A549 treated with Mapracorat at 1 μM for 4 hours (cell line): ENCODE measurements around the gene HOXD12. TPM values are rescaled to one million over a fixed set of nuclear protein-coding genes. Genes with fewer than 3 reads are reported as not detected.

Source experiments
- total RNA-seq: library from RNA; stranded (reverse); fragments of 200-300 nt; extraction: Qiagen RNA extraction; gene quantifications from 5 replicates; pipeline ENCODE4 v1.2.3, GENCODE V29; 2022

The HOXD12 gene, protein sequence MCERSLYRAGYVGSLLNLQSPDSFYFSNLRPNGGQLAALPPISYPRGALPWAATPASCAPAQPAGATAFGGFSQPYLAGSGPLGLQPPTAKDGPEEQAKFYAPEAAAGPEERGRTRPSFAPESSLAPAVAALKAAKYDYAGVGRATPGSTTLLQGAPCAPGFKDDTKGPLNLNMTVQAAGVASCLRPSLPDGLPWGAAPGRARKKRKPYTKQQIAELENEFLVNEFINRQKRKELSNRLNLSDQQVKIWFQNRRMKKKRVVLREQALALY
- not detected in 5 replicates for total RNA-seq

GRCh38 chr2:176099728-176100546, at the start of gene HOXD12:
Gene HOXD12, plus strand, starts transcription at chr2:176099795. Its CDS starts 7 bp downstream, at chr2:176099802.

DNA sequence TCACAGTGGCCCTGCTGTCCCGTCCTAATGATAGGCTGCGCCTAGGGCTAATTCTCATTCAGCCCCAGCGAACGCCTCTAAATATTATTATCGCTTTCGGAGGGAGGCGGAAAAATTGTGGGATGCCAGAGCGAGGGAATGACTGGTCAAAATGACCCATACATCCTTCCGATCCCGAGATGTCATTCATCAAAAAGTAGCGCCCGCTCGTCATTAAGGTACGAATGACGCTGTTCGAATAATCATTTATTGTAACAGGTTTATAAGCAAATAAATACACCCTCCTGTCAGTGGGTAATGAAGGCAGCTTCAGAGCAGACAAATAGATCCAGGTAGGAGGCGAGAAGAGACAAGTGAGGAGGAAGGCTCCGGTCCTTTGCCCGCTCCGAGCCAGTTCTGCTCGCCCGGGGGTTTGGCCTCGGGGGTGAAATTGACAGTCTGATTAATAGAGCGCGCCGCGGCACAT, 15.8 kb upstream of the HOXD12 start, which contains the start of gene EVX2:
Gene EVX2 (minus strand): TSS at position 167 of the 466 bp plus-strand sequence. CDS start 186 bp downstream, outside the sequence.

DNA sequence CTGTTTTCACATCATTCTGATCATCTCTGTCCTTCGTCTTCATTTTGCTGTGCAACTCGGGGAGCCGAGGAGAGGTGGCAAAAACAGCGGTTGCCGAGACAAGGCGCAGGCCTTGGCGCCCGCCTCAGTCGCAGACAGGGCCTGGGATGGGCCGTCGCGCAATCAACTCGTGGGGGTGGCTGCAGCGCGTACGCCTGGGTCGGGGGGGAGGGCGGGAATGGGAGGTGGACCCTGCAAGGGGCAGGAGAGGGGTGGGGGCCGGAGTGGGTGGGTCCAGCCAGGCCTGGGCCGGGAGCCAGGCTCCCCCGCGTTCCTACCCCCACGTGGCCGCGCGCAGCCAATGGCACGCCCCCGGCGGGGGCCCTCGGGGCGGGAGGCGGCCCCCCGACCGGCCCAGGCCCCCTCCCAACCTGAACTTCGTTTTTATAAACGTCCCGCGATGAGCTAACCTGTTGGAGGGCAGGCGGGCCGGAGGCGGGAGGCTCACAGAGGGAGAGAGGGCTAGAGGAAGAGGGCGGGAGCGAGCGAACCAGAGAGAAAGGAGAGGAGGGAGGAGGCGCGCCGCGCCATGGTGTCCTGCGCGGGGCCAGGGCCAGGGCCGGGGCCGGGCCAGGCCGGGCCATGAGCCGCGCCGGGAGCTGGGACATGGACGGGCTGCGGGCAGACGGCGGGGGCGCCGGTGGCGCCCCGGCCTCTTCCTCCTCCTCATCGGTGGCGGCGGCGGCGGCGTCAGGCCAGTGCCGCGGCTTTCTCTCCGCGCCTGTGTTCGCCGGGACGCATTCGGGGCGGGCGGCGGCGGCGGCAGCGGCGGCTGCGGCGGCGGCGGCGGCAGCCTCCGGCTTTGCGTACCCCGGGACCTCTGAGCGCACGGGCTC, 7.1 kb upstream of the HOXD12 start, which contains the start of gene HOXD13:
Gene HOXD13 (plus strand): TSS at position 452 of the 875 bp plus-strand sequence. CDS start 170 bp downstream, at position 622.

DNA sequence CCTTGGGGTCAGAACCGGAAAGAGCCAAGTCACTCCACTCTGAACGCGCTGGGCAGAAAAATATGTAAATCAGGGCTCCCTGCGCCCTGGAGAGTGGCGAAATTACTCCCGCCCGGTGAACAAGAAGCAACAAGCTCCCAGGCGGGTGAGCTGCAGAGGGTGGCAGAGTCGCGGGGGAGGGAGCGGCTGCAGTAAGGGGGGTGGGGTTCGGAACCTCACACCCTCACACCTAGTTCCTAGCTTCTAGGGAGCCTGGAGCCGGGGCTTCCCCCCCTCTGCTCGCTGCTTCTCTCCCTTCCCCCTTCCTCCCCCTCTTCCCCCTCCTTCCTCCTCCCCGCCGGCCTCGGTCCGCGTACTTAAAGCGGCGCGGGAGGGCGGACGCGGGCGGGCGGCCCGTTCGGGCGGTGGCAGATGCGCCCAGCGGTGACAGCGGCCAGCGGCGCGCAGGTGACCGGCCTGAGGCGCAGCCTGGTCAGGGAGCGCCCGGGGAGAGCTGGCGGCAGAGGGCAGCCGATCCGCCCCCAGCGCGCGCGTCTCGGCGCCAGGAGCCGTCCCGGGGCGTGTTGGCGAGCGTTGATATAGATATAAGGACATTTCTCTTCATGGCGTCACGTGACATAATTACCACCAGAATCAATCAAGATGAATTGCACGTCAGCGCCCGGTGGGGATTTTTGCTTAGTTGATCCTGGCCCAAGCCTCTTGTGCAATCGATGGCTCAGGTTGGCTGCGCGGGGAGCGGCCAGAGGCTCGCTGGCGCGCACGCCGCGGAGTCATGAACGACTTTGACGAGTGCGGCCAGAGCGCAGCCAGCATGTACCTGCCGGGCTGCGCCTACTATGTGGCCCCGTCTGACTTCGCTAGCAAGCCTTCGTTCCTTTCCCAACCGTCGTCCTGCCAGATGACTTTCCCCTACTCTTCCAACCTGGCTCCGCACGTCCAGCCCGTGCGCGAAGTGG, 7.3 kb downstream of the HOXD12 start, which contains the start of gene HOXD11:
Gene HOXD11 (plus strand): TSS at position 700 of the 959 bp plus-strand sequence. CDS start 76 bp downstream, at position 776.

GRCh38 chr2:176115883-176116813, 16.6 kb downstream of the HOXD12 start, which contains the start of gene HOXD10:
Gene HOXD10, plus strand, starts transcription at chr2:176116778. Its CDS starts 56 bp downstream, at chr2:176116834.

DNA sequence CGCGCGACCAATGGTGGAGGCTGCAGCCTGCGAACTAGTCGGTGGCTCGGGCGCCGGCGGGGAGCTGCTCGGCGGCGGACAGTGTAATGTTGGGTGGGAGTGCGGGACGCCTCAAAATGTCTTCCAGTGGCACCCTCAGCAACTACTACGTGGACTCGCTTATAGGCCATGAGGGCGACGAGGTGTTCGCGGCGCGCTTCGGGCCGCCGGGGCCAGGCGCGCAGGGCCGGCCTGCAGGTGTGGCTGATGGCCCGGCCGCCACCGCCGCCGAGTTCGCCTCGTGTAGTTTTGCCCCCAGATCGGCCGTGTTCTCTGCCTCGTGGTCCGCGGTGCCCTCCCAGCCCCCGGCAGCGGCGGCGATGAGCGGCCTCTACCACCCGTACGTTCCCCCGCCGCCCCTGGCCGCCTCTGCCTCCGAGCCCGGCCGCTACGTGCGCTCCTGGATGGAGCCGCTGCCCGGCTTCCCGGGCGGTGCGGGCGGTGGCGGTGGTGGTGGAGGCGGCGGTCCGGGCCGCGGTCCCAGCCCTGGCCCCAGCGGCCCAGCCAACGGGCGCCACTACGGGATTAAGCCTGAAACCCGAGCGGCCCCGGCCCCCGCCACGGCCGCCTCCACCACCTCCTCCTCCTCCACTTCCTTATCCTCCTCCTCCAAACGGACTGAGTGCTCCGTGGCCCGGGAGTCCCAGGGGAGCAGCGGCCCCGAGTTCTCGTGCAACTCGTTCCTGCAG, 23.3 kb downstream of the HOXD12 start, which contains the start of gene HOXD9:
Gene HOXD9 (plus strand): TSS at position 37 of the 728 bp plus-strand sequence. CDS start 50 bp downstream, at position 87.

DNA sequence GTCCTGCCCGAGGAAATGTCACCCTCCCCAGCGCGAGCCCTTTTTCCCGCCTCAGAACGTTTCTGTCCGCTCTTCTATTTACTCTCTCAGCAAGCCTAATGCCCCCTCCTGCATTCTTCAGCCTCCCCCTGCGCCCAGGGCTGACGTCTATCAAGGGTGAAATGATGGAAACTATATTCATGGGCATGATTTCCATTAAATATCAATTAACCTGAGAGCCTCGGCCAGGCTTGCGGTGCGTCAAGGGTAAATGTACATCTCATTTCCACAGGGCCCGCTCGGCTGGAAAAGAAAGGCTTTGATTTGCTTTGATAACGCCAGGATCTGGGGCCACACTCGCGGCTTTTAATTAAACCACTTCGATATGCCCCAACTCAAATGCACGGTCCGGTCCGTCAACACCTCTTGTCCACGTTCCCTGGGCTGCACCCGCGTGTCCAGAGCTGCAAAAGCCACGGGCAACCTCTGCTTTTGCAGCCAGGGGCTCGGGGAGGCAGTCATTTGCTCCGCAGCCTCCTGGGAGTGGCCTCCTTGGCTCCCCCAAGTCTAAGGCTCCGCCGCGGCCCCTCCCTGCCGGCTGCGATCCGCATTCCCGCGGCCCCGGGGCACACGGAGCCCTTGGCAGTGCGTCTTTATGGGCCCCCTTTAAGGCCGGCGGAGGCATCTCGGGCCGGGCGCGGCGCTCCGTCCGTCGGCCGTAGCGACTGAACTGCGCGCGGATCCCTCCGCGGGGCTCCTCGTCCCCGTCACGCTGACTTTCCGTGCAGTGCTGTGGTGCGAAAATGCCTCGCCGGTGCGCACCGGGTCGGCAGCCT, 29.6 kb downstream of the HOXD12 start, which contains the start of gene HOXD8:
Gene HOXD8 (plus strand): TSS at position 724 of the 815 bp plus-strand sequence. CDS start 662 bp downstream, outside the sequence.

DNA sequence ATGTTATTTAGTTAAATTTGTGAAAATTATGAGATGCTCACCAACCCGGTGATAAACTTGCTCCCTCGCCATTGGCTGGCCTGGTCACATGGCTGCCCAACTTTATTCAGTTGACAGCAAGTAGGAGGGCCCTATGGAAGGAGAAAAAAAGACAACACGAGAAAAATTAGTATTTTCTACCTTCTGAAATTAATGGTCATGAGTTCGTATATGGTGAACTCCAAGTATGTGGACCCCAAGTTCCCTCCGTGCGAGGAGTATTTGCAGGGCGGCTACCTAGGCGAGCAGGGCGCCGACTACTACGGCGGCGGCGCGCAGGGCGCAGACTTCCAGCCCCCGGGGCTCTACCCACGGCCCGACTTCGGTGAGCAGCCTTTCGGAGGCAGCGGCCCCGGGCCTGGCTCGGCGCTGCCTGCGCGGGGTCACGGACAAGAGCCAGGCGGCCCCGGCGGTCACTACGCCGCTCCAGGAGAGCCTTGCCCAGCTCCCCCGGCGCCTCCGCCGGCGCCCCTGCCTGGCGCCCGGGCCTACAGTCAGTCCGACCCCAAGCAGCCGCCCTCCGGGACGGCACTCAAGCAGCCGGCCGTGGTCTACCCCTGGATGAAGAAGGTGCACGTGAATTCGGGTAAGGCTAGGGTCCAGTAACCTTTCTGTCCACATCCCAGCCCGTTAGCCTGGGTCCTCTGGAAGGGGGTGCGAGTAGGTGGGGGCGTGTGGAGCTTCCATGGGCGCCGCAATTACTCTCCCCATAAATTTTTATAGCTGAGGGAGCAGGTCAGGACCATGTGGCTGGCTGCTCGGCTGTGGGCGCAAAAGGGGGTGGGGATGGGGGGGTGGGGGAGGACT, 52.1 kb downstream of the HOXD12 start, which contains the start of gene HOXD4:
Gene HOXD4 (plus strand): TSS at position 109 of the 846 bp plus-strand sequence. CDS start 84 bp downstream, at position 193.

Other genes starting within 250 kb of the HOXD12 start
- gene LNPK, start 97.5 kb upstream of the HOXD12 start, total RNA-seq = 9.5 to 15.9 TPM (median 13.8 TPM) in 5 replicates
- not detected in 5 replicates for gene EVX2, start 15.8 kb upstream of the HOXD12 start, total RNA-seq
- 0.12 to 0.30 TPM (median 0.22 TPM) in 5 replicates for gene HOXD13, start 7.1 kb upstream of the HOXD12 start, total RNA-seq
- gene HOXD11, start 7.5 kb downstream of the HOXD12 start, total RNA-seq = 5.6 to 8.0 TPM (median 6.2 TPM) in 5 replicates
- gene HOXD10, start 17.0 kb downstream of the HOXD12 start, total RNA-seq = 4.4 to 6.4 TPM (median 5.4 TPM) in 5 replicates
- 1.1 to 1.8 TPM (median 1.6 TPM) in 5 replicates for gene HOXD9, start 22.9 kb downstream of the HOXD12 start, total RNA-seq
- gene HOXD8, start 29.9 kb downstream of the HOXD12 start, total RNA-seq = 4.6 to 6.0 TPM (median 5.6 TPM) in 5 replicates
- gene HOXD4, start 51.8 kb downstream of the HOXD12 start, total RNA-seq = 0.27 to 0.67 TPM (median 0.50 TPM) in 5 replicates
- gene HOXD3, start 57.5 kb downstream of the HOXD12 start, total RNA-seq = 0.20 to 0.30 TPM in 2 of 5 replicates, not detected in the others
- gene HOXD1, start 88.9 kb downstream of the HOXD12 start, total RNA-seq = 0.06 to 0.19 TPM (median 0.17 TPM) in 5 replicates
- gene MTX2, start 169.6 kb downstream of the HOXD12 start, total RNA-seq = 40.3 to 46.4 TPM (median 41.8 TPM) in 5 replicates